Panc1 (cell line): Measurements from ENCODE around the gene GPR142.

Source experiments
- POLR2AphosphoS5 ChIP-seq: IDR thresholded peaks from 2 replicates; pipeline ENCODE4 v1.6.1; 2012; ENCODE audit warnings: mild to moderate bottlenecking, low read depth, low read length, moderate library complexity
- TCF7L2 ChIP-seq: IDR thresholded peaks from 2 replicates; pipeline ENCODE4 v1.6.1; 2011; ENCODE audit warnings: mild to moderate bottlenecking, low read depth, low read length, inconsistent platforms
- TF ChIP-seq, protein P1 (sequence below): fragments of 450-650 bp; IDR thresholded peaks from 2 replicates; pipeline ENCODE4 v1.5.1; 2017; ENCODE audit warnings: mild to moderate bottlenecking
- TF ChIP-seq, protein P2 (sequence below), 2 experiments: IDR thresholded peaks; 2 replicates each; pipeline ENCODE4 v1.6.1; 2011 to 2012; ENCODE audit warnings: low read depth in 2 of 2, control low read depth in 1 of 2, low read length in 1 of 2, mild to moderate bottlenecking in 1 of 2, moderate library complexity in 1 of 2; ENCODE audit not compliant: insufficient read depth in 1 of 2

DNA sequence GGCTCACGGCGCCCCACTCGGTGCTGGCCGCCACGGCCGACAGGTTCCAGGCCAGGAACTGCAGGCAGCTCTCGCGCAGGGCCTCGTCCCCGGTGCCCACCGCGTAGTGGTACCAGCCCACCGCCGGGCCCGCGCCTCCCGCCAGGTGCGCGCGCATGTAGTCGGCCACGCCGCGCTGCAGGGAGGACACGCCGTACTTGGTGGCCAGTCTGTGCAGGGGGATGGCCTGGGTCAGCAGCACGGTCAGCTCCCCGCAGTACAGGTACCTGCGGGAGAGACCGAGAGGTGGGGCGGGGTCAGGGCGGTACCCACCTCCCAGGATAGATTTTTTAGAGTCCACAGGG is 9.9 kb upstream of the GPR142 start:
- TF ChIP-seq, protein P1, sequence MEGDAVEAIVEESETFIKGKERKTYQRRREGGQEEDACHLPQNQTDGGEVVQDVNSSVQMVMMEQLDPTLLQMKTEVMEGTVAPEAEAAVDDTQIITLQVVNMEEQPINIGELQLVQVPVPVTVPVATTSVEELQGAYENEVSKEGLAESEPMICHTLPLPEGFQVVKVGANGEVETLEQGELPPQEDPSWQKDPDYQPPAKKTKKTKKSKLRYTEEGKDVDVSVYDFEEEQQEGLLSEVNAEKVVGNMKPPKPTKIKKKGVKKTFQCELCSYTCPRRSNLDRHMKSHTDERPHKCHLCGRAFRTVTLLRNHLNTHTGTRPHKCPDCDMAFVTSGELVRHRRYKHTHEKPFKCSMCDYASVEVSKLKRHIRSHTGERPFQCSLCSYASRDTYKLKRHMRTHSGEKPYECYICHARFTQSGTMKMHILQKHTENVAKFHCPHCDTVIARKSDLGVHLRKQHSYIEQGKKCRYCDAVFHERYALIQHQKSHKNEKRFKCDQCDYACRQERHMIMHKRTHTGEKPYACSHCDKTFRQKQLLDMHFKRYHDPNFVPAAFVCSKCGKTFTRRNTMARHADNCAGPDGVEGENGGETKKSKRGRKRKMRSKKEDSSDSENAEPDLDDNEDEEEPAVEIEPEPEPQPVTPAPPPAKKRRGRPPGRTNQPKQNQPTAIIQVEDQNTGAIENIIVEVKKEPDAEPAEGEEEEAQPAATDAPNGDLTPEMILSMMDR, result no peak
- TF ChIP-seq POLR2AphosphoS5 (no peak), TCF7L2 (no peak)
- TF ChIP-seq, protein P2, sequence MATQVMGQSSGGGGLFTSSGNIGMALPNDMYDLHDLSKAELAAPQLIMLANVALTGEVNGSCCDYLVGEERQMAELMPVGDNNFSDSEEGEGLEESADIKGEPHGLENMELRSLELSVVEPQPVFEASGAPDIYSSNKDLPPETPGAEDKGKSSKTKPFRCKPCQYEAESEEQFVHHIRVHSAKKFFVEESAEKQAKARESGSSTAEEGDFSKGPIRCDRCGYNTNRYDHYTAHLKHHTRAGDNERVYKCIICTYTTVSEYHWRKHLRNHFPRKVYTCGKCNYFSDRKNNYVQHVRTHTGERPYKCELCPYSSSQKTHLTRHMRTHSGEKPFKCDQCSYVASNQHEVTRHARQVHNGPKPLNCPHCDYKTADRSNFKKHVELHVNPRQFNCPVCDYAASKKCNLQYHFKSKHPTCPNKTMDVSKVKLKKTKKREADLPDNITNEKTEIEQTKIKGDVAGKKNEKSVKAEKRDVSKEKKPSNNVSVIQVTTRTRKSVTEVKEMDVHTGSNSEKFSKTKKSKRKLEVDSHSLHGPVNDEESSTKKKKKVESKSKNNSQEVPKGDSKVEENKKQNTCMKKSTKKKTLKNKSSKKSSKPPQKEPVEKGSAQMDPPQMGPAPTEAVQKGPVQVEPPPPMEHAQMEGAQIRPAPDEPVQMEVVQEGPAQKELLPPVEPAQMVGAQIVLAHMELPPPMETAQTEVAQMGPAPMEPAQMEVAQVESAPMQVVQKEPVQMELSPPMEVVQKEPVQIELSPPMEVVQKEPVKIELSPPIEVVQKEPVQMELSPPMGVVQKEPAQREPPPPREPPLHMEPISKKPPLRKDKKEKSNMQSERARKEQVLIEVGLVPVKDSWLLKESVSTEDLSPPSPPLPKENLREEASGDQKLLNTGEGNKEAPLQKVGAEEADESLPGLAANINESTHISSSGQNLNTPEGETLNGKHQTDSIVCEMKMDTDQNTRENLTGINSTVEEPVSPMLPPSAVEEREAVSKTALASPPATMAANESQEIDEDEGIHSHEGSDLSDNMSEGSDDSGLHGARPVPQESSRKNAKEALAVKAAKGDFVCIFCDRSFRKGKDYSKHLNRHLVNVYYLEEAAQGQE (IDR thresholded peaks at IDR 0.05; ENCODE audit: insufficient read depth in 1 of 2, low read depth in 2 of 2, low read length in 1 of 2), result no peak
